Chondrocyte (in vitro differentiated cells): ENCODE measurements around the gene MAS1. TPM values are rescaled to one million over a fixed set of nuclear protein-coding genes. Genes with fewer than 3 reads are reported as not detected.

Experiments
- DNase-seq: peaks from one replicate; pipeline ENCODE4 v3.0.0; 2021; ENCODE audit warnings: mixed read lengths, low spot score
- H3K27ac Mint-ChIP-seq: one replicate; pipeline ENCODE4 v1.8.0; 2021; ENCODE audit warnings: mild to moderate bottlenecking, moderate library complexity, mixed read lengths; ENCODE audit not compliant: unreplicated experiment
- H3K27me3 Mint-ChIP-seq: 2 replicates; pipeline ENCODE4 v1.8.0; 2021; ENCODE audit warnings: low read depth, mixed read lengths
- H3K36me3 Mint-ChIP-seq: 2 replicates; pipeline ENCODE4 v1.8.0; 2021; ENCODE audit warnings: low read depth, mixed read lengths
- H3K4me1 Mint-ChIP-seq: 2 replicates; pipeline ENCODE4 v1.8.0; 2021; ENCODE audit warnings: low read depth, mild to moderate bottlenecking, mixed read lengths
- H3K4me3 Mint-ChIP-seq: one replicate; pipeline ENCODE4 v1.8.0; 2021; ENCODE audit warnings: mild to moderate bottlenecking, moderate library complexity, mixed read lengths; ENCODE audit not compliant: unreplicated experiment
- H3K9me3 Mint-ChIP-seq: 2 replicates; pipeline ENCODE4 v1.8.0; 2021; ENCODE audit warnings: low read depth, mixed read lengths
- CTCF ChIP-seq: fragments of 200-600 bp; sonication (generic); IDR thresholded peaks from 2 replicates; pipeline ENCODE4 v1.5.0; 2021; ENCODE audit warnings: antibody characterized with exemption, mild to moderate bottlenecking, moderate library complexity
- total RNA-seq: library from RNA; stranded (reverse); gene quantifications from 3 replicates; pipeline ENCODE4 v1.2.1, GENCODE V29; 2021

Gene MAS1
- total RNA-seq, 1 donor from 2014 or later = not detected

GRCh38 chr6:159897603-159898002, 6.8 kb downstream of the MAS1 start:
- no peaks in the 10 kb centered on the region for H3K36me3 Mint-ChIP-seq
- TF ChIP-seq CTCF = no peak
- no peak for DNase-seq
- no peak overlapping the region for H3K4me3 Mint-ChIP-seq
- peaks cover 7% of the 10 kb centered on the region for H3K27me3 Mint-ChIP-seq
- H3K4me1 Mint-ChIP-seq = peaks cover 30% of the 10 kb centered on the region
- H3K27ac Mint-ChIP-seq = no peak overlapping the region
- no peaks in the 10 kb centered on the region for H3K9me3 Mint-ChIP-seq

GRCh38 chr6:159898519-159898918, 7.7 kb downstream of the MAS1 start:
- Mint-ChIP-seq H3K4me3 (no peak overlapping the region), H3K27me3 (peaks cover 3% of the 10 kb centered on the region), H3K36me3 (no peaks in the 10 kb centered on the region), H3K27ac (peak overlapping the region; percentile 69), H3K9me3 (no peaks in the 10 kb centered on the region), H3K4me1 (peaks cover 30% of the 10 kb centered on the region)
- no peak for TF ChIP-seq CTCF
- DNase-seq = no peak

- Mint-ChIP-seq H3K27ac (peak overlapping the region; percentile 97), H3K27me3 (no peaks in the 10 kb centered on the region), H3K4me3 (peak overlapping the region; percentile 55), H3K4me1 (peaks cover 30% of the 10 kb centered on the region), H3K9me3 (no peaks in the 10 kb centered on the region), H3K36me3 (no peaks in the 10 kb centered on the region)
- no peak for DNase-seq
- TF ChIP-seq CTCF = no peak
Observed at GRCh38 chr6:159899994-159900745, 9.4 kb downstream of the MAS1 start.

- no peak for TF ChIP-seq CTCF
- no peak for DNase-seq
- Mint-ChIP-seq H3K27ac (no peak overlapping the region), H3K4me1 (peaks cover 30% of the 10 kb centered on the region), H3K9me3 (no peaks in the 10 kb centered on the region), H3K36me3 (no peaks in the 10 kb centered on the region), H3K27me3 (no peaks in the 10 kb centered on the region), H3K4me3 (no peak overlapping the region)
Observed at GRCh38 chr6:159902620-159903019, 11.8 kb downstream of the MAS1 start.

- H3K4me3 Mint-ChIP-seq = no peak overlapping the region
- no peak for DNase-seq
- H3K27ac Mint-ChIP-seq = no peak overlapping the region
- no peaks in the 10 kb centered on the region for H3K9me3 Mint-ChIP-seq
- TF ChIP-seq CTCF = no peak
- H3K27me3 Mint-ChIP-seq = no peaks in the 10 kb centered on the region
- H3K4me1 Mint-ChIP-seq = peaks cover 22% of the 10 kb centered on the region
- no peaks in the 10 kb centered on the region for H3K36me3 Mint-ChIP-seq
Observed at GRCh38 chr6:159904497-159904911, 13.7 kb downstream of the MAS1 start.
